Activated CD8-positive, alpha-beta memory T cell treated with anti-CD3 and anti-CD28 coated beads for 24 hours (primary cell): ENCODE measurements around the gene DDO.

Source experiments
- DNase-seq: peaks from one replicate; pipeline ENCODE4 v3.0.0-alpha.2; 2020

DDO gene

GRCh38 chr6:110419028-110419739 lies 3.8 kb upstream of the DDO start:
- DNase-seq = no peak

GRCh38 chr6:110418594-110418993 lies 3.2 kb upstream of the DDO start:
- DNase-seq = no peak

GRCh38 chr6:110414669-110415068 lies 706 bp downstream of the DDO start:
- no peak for DNase-seq

GRCh38 chr6:110412360-110412759 lies 3.0 kb downstream of the DDO start:
- DNase-seq = no peak

- DNase-seq = no peak
Observed at GRCh38 chr6:110410511-110410910, 4.9 kb downstream of the DDO start.

GRCh38 chr6:110409794-110410193 lies 5.6 kb downstream of the DDO start:
- DNase-seq = no peak

GRCh38 chr6:110408901-110409300 lies 6.5 kb downstream of the DDO start:
- no peak for DNase-seq

- no peak for DNase-seq
Observed at GRCh38 chr6:110404607-110405006, 10.8 kb downstream of the DDO start.

GRCh38 chr6:110401585-110402176 lies 13.7 kb downstream of the DDO start:
- DNase-seq = no peak

GRCh38 chr6:110400208-110400607 lies 15.2 kb downstream of the DDO start:
- no peak for DNase-seq

- DNase-seq = no peak
Observed at GRCh38 chr6:110399219-110400071, 15.9 kb downstream of the DDO start.

GRCh38 chr6:110398778-110399177 lies 16.6 kb downstream of the DDO start:
- no peak for DNase-seq

GRCh38 chr6:110395221-110395620 lies 20.2 kb downstream of the DDO start:
- DNase-seq = no peak

- no peak for DNase-seq
Observed at GRCh38 chr6:110394409-110394808, 21.0 kb downstream of the DDO start.

GRCh38 chr6:110392727-110393126 lies 22.6 kb downstream of the DDO start:
- DNase-seq = no peak

GRCh38 chr6:110390404-110390803 lies 25.0 kb downstream of the DDO start:
- no peak for DNase-seq

- no peak for DNase-seq
Observed at GRCh38 chr6:110389689-110390382, 25.5 kb downstream of the DDO start.

GRCh38 chr6:110387986-110388385 lies 27.4 kb downstream of the DDO start:
- DNase-seq = no peak

- DNase-seq = no peak
Observed at GRCh38 chr6:110385458-110385863, 29.9 kb downstream of the DDO start.

- DNase-seq = no peak
Observed at GRCh38 chr6:110378552-110378951, 36.8 kb downstream of the DDO start.

- DNase-seq = no peak
Observed at GRCh38 chr6:110369066-110369465, 46.3 kb downstream of the DDO start.

- DNase-seq = no peak
Observed at GRCh38 chr6:110368284-110368683, 47.1 kb downstream of the DDO start.

GRCh38 chr6:110367825-110368224 lies 47.5 kb downstream of the DDO start:
- DNase-seq = no peak
